Measurements from ENCODE around the gene UBP1. TPM values are rescaled to one million over a fixed set of nuclear protein-coding genes. Genes with fewer than 3 reads are reported as not detected.
A peak's percentile ranks its signal among the peaks of the same experiment; 100 is the strongest.

Gene UBP1
- total RNA-seq, 1 donor from 2014 or later, result 34.4 TPM

DNA sequence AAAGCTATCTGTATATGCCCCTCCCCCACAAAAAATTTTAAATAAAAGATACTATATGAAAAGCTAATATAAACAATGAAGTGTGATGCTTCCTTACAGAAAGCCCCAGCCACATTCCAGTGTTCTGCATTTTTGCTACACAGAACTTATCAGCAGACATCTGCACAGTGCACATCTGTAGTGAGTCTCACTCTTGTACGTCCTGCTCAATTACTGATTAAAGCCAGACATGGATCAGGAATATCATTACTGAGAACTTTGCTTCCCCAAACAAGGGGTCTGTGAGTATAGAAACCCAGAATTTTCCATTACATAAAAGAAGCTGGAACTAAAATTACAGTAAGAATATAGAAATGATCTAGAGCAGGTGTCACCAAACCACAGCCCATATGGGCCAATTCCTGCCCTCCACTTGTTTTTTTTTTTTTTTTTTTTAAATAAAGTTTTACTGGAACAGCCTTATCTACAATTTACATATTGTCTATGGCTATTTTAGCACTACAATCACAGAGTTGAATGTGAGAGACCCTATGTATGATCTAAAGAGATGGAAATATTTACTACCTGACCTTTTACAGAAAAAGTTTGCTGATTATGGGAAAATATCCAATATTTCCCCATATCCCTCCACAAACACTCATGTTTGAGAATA is 45.7 kb downstream of the UBP1 start:
- H3K9ac ChIP-seq (ENCODE audit: low read depth in 1 of 3, low read length in 3 of 3), result no peak overlapping the region
- no peak overlapping the region for H3K27ac ChIP-seq (ENCODE audit: low read depth, low read length)
- H3K4me3 ChIP-seq (ENCODE audit: low read length in 3 of 3), result no peak overlapping the region
- H3K36me3 ChIP-seq (ENCODE audit: control insufficient read depth in 3 of 3, insufficient read depth in 3 of 3, low read length in 3 of 3), result peaks cover 40 to 79% (median 65%) of the 10 kb centered on the region in 3 donors
- H3K27me3 ChIP-seq (ENCODE audit: control insufficient read depth in 3 of 3, insufficient read depth in 3 of 3, low read length in 3 of 3), result no peaks in the 10 kb centered on the region
- no peaks in the 10 kb centered on the region for H3K4me1 ChIP-seq (ENCODE audit: control insufficient read depth in 3 of 3, insufficient read depth in 3 of 3, low read length in 3 of 3)
- no peaks in the 10 kb centered on the region for H3K9me3 ChIP-seq (ENCODE audit: control insufficient read depth in 3 of 3, low read length in 3 of 3)

- Histone ChIP-seq H3K4me3 (ENCODE audit: low read length in 3 of 3) (no peak overlapping the region), H3K4me1 (ENCODE audit: control insufficient read depth in 3 of 3, insufficient read depth in 3 of 3, low read length in 3 of 3) (no peaks in the 10 kb centered on the region), H3K27ac (ENCODE audit: low read depth, low read length) (no peak overlapping the region), H3K36me3 (ENCODE audit: control insufficient read depth in 3 of 3, insufficient read depth in 3 of 3, low read length in 3 of 3) (peaks cover 29 to 63% (median 54%) of the 10 kb centered on the region in 3 donors), H3K9me3 (ENCODE audit: control insufficient read depth in 3 of 3, low read length in 3 of 3) (no peaks in the 10 kb centered on the region), H3K27me3 (ENCODE audit: control insufficient read depth in 3 of 3, insufficient read depth in 3 of 3, low read length in 3 of 3) (no peaks in the 10 kb centered on the region), H3K9ac (ENCODE audit: low read depth in 1 of 3, low read length in 3 of 3) (no peak overlapping the region)
Observed at GRCh38 chr3:33392703-33393125, 47.5 kb downstream of the UBP1 start.

DNA sequence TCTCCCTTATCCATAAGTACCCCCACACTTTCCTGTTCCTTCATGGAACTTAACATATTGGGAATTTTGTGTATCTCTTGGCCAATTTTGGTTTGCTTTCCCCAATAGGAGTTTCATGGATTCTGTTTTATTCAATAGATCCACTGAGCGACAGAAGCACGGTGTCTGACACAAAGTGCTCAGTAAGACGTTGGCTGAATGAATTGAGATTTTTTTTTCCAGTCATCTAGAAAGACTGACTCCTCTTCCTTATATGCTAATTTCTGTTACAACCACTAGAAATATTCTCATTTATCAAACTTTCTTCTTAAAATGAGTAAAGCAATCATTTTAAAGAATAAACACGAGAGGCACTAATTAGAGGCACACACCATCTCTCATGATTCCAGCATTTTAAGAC is 48.1 kb downstream of the UBP1 start:
- no peak overlapping the region for H3K9ac ChIP-seq (ENCODE audit: low read depth in 1 of 3, low read length in 3 of 3)
- H3K36me3 ChIP-seq (ENCODE audit: control insufficient read depth in 3 of 3, insufficient read depth in 3 of 3, low read length in 3 of 3), result peaks cover 29 to 58% (median 50%) of the 10 kb centered on the region in 3 donors
- no peaks in the 10 kb centered on the region for H3K9me3 ChIP-seq (ENCODE audit: control insufficient read depth in 3 of 3, low read length in 3 of 3)

DNA sequence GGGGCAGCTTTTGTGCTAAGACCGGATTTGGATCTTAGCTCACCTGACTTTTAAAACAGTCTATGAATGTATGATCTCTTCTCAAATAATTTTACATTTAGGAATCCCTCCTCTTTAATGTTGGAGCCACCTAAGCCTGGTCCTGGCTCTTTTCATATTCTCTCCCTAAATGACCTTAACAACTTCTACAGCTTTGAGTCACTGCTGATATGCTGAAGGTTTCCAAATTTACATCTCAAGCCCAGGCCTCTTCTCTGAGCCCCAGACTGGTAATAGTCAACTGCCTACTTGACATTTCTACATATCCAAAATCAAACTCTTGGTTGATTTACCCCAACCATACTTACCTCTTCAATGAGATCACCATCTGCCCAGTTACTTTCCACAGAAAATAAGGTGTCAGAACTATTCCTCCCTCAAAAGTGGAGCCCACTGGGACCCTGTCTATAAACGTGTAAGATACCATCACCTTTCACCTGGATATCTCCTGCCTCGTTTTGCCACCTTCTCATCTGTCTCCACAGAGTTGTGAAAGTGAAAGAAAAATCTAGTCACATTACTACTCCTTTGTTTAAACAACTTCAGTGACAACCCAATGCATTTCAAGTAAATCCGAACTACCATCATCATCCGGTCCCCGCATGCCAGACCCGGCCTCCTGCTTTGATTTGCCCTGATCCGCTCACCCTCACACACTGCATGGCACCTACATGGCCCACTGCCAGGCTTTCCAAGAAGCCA is 48.8 kb downstream of the UBP1 start:
- Histone ChIP-seq H3K4me1 (ENCODE audit: control insufficient read depth in 3 of 3, insufficient read depth in 3 of 3, low read length in 3 of 3) (no peaks in the 10 kb centered on the region), H3K27me3 (ENCODE audit: control insufficient read depth in 3 of 3, insufficient read depth in 3 of 3, low read length in 3 of 3) (no peaks in the 10 kb centered on the region), H3K4me3 (ENCODE audit: low read length in 3 of 3) (no peak overlapping the region), H3K27ac (ENCODE audit: low read depth, low read length) (no peak overlapping the region), H3K36me3 (ENCODE audit: control insufficient read depth in 3 of 3, insufficient read depth in 3 of 3, low read length in 3 of 3) (peaks cover 25 to 51% (median 44%) of the 10 kb centered on the region in 3 donors), H3K9ac (ENCODE audit: low read depth in 1 of 3, low read length in 3 of 3) (no peak overlapping the region), H3K9me3 (ENCODE audit: control insufficient read depth in 3 of 3, low read length in 3 of 3) (no peaks in the 10 kb centered on the region)

More for the DNA sequence above, 48.1 kb downstream of the UBP1 start:
- Histone ChIP-seq H3K4me3 (ENCODE audit: low read length in 3 of 3) (no peak overlapping the region), H3K27me3 (ENCODE audit: control insufficient read depth in 3 of 3, insufficient read depth in 3 of 3, low read length in 3 of 3) (no peaks in the 10 kb centered on the region), H3K27ac (ENCODE audit: low read depth, low read length) (no peak overlapping the region), H3K4me1 (ENCODE audit: control insufficient read depth in 3 of 3, insufficient read depth in 3 of 3, low read length in 3 of 3) (no peaks in the 10 kb centered on the region)

DNA sequence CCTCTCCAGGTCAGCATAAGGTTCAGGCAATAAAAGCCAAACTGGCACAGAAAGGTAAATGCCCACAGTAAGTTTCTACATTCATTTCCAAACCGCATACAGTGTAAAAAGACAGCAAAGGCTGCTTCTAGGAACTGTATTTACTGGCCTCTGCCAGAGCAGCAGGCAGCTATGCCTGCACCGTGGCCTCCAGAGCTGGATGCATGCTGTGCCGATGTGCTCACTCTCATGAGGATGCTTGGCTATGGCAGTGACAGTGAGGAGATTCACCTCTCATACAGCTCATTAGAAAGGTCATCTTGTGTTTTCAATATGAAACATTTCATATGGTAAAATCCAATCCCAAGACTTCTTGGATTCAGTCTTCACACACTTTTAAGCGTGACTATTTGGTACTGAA is 50.3 kb downstream of the UBP1 start:
- H3K4me3 ChIP-seq (ENCODE audit: low read length in 3 of 3), result no peak overlapping the region
- H3K36me3 ChIP-seq (ENCODE audit: control insufficient read depth in 3 of 3, insufficient read depth in 3 of 3, low read length in 3 of 3), result peaks cover 17 to 42% (median 36%) of the 10 kb centered on the region in 3 donors
- no peak overlapping the region for H3K9ac ChIP-seq (ENCODE audit: low read depth in 1 of 3, low read length in 3 of 3)
- H3K27me3 ChIP-seq (ENCODE audit: control insufficient read depth in 3 of 3, insufficient read depth in 3 of 3, low read length in 3 of 3), result no peaks in the 10 kb centered on the region
- no peaks in the 10 kb centered on the region for H3K9me3 ChIP-seq (ENCODE audit: control insufficient read depth in 3 of 3, low read length in 3 of 3)
- H3K27ac ChIP-seq (ENCODE audit: low read depth, low read length), result no peak overlapping the region
- H3K4me1 ChIP-seq (ENCODE audit: control insufficient read depth in 3 of 3, insufficient read depth in 3 of 3, low read length in 3 of 3), result no peaks in the 10 kb centered on the region

DNA sequence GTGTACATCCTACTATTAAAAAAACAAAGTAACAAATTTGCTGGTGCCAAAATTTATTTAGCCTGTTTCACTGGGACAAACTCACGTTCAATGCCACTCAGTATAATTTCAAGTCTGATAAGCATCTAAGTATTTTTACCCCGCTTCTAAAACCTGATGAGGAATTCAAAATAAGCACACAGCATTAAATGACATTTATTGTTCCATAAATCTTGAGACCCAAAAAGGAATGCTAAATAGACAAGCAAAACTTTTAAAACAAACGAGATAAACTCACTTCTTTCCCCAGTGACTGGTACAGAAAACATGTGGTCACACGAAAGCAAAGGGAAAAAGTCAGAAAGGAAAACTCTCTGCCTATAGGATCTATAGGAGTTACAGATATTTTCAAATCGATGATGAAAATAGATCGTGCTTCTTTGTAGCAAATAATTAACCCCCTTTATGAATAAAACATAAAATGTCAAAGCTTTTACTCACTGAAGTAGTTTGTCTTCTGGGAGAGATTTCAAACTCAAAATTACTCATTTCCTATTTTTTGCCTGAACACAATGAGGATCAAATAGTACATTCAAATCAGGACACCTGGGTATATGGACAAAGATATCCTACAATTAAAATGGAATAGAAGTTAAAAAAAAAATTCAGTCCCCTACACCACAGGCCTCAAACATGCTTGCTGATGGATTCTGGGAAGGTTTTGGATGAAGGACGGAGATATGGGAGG is 51.7 kb downstream of the UBP1 start:
- Histone ChIP-seq H3K27ac (ENCODE audit: low read depth, low read length) (no peak overlapping the region), H3K27me3 (ENCODE audit: control insufficient read depth in 3 of 3, insufficient read depth in 3 of 3, low read length in 3 of 3) (no peaks in the 10 kb centered on the region), H3K36me3 (ENCODE audit: control insufficient read depth in 3 of 3, insufficient read depth in 3 of 3, low read length in 3 of 3) (peaks cover 17 to 42% (median 34%) of the 10 kb centered on the region in 3 donors), H3K9me3 (ENCODE audit: control insufficient read depth in 3 of 3, low read length in 3 of 3) (no peaks in the 10 kb centered on the region), H3K9ac (ENCODE audit: low read depth in 1 of 3, low read length in 3 of 3) (peak overlapping the region in 1 of 3 donors; percentile 21), H3K4me3 (ENCODE audit: low read length in 3 of 3) (no peak overlapping the region), H3K4me1 (ENCODE audit: control insufficient read depth in 3 of 3, insufficient read depth in 3 of 3, low read length in 3 of 3) (no peaks in the 10 kb centered on the region)

- Histone ChIP-seq H3K4me3 (ENCODE audit: low read length in 3 of 3) (no peak overlapping the region), H3K36me3 (ENCODE audit: control insufficient read depth in 3 of 3, insufficient read depth in 3 of 3, low read length in 3 of 3) (peaks cover 9 to 29% (median 19%) of the 10 kb centered on the region in 3 donors), H3K9me3 (ENCODE audit: control insufficient read depth in 3 of 3, low read length in 3 of 3) (no peaks in the 10 kb centered on the region), H3K9ac (ENCODE audit: low read depth in 1 of 3, low read length in 3 of 3) (no peak overlapping the region), H3K27ac (ENCODE audit: low read depth, low read length) (no peak overlapping the region), H3K4me1 (ENCODE audit: control insufficient read depth in 3 of 3, insufficient read depth in 3 of 3, low read length in 3 of 3) (no peaks in the 10 kb centered on the region), H3K27me3 (ENCODE audit: control insufficient read depth in 3 of 3, insufficient read depth in 3 of 3, low read length in 3 of 3) (no peaks in the 10 kb centered on the region)
Observed at GRCh38 chr3:33386631-33387030, 53.6 kb downstream of the UBP1 start.

GRCh38 chr3:33385423-33385822 is 54.8 kb downstream of the UBP1 start:
- H3K27ac ChIP-seq (ENCODE audit: low read depth, low read length), result no peak overlapping the region
- no peaks in the 10 kb centered on the region for H3K27me3 ChIP-seq (ENCODE audit: control insufficient read depth in 3 of 3, insufficient read depth in 3 of 3, low read length in 3 of 3)
- no peaks in the 10 kb centered on the region for H3K9me3 ChIP-seq (ENCODE audit: control insufficient read depth in 3 of 3, low read length in 3 of 3)
- H3K36me3 ChIP-seq (ENCODE audit: control insufficient read depth in 3 of 3, insufficient read depth in 3 of 3, low read length in 3 of 3), result peaks cover 9 to 25% (median 10%) of the 10 kb centered on the region in 3 donors
- H3K4me1 ChIP-seq (ENCODE audit: control insufficient read depth in 3 of 3, insufficient read depth in 3 of 3, low read length in 3 of 3), result no peaks in the 10 kb centered on the region
- H3K4me3 ChIP-seq (ENCODE audit: low read length in 3 of 3), result no peak overlapping the region
- no peak overlapping the region for H3K9ac ChIP-seq (ENCODE audit: low read depth in 1 of 3, low read length in 3 of 3)

DNA sequence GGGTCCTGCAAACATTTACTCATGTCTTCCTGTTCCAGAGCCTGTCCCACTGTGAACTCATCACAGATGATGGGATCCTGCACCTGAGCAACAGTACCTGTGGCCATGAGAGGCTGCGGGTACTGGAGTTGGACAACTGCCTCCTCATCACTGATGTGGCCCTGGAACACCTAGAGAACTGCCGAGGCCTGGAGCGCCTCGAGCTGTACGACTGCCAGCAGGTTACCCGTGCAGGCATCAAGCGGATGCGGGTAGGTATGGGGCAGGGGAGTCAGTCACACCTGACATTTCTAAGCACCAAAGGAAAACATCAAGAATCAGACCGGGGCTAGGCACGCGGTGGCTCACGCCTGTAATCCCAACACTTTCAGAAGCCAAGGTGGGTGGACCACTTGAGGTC is 56.3 kb downstream of the UBP1 start:
- Histone ChIP-seq H3K4me3 (ENCODE audit: low read length in 3 of 3) (no peak overlapping the region), H3K9me3 (ENCODE audit: control insufficient read depth in 3 of 3, low read length in 3 of 3) (no peaks in the 10 kb centered on the region), H3K27ac (ENCODE audit: low read depth, low read length) (no peak overlapping the region), H3K9ac (ENCODE audit: low read depth in 1 of 3, low read length in 3 of 3) (no peak overlapping the region), H3K36me3 (ENCODE audit: control insufficient read depth in 3 of 3, insufficient read depth in 3 of 3, low read length in 3 of 3) (peaks cover 0 to 12% (median 3%) of the 10 kb centered on the region in 3 donors), H3K4me1 (ENCODE audit: control insufficient read depth in 3 of 3, insufficient read depth in 3 of 3, low read length in 3 of 3) (no peaks in the 10 kb centered on the region), H3K27me3 (ENCODE audit: control insufficient read depth in 3 of 3, insufficient read depth in 3 of 3, low read length in 3 of 3) (no peaks in the 10 kb centered on the region)

GRCh38 chr3:33380653-33381052 is 59.6 kb downstream of the UBP1 start:
- Histone ChIP-seq H3K27ac (ENCODE audit: low read depth, low read length) (no peak overlapping the region), H3K4me1 (ENCODE audit: control insufficient read depth in 3 of 3, insufficient read depth in 3 of 3, low read length in 3 of 3) (no peaks in the 10 kb centered on the region), H3K9ac (ENCODE audit: low read depth in 1 of 3, low read length in 3 of 3) (no peak overlapping the region), H3K9me3 (ENCODE audit: control insufficient read depth in 3 of 3, low read length in 3 of 3) (no peaks in the 10 kb centered on the region), H3K4me3 (ENCODE audit: low read length in 3 of 3) (no peak overlapping the region), H3K27me3 (ENCODE audit: control insufficient read depth in 3 of 3, insufficient read depth in 3 of 3, low read length in 3 of 3) (no peaks in the 10 kb centered on the region), H3K36me3 (ENCODE audit: control insufficient read depth in 3 of 3, insufficient read depth in 3 of 3, low read length in 3 of 3) (peaks cover 0 to 7% (median 0%) of the 10 kb centered on the region in 3 donors)
